HG02610 (cell line): ENCODE data around the gene HMCN2.

ENCODE experiments used
- ATAC-seq: cut with Tn5 transposase; IDR thresholded peaks from one replicate; pipeline ENCODE4 v1.9.1; 2021; ENCODE audit warnings: mild to moderate bottlenecking, moderate library complexity; ENCODE audit not compliant: unreplicated experiment

The HMCN2 gene

DNA sequence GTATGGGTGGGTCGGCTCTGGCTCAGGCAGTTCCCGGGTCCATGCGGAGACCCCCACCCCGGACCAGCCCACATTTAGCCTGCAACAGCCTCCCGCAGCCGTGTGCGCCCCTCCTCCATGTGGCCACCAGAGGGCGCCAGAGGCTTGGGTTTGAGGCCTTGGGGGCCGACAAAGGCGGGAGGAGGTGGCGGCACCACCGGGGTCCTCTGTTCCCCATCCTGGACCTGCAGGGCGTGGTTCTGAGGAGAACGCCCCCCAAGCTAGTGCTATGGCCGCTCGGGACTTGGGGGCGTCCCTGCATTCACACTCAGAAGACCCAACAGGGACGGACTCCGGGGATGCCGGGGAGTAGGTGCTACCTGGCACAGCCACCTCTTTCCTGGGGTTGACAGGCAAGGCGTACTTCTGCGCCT, 195.7 kb downstream of the HMCN2 start:
- ATAC-seq, result no peak

DNA sequence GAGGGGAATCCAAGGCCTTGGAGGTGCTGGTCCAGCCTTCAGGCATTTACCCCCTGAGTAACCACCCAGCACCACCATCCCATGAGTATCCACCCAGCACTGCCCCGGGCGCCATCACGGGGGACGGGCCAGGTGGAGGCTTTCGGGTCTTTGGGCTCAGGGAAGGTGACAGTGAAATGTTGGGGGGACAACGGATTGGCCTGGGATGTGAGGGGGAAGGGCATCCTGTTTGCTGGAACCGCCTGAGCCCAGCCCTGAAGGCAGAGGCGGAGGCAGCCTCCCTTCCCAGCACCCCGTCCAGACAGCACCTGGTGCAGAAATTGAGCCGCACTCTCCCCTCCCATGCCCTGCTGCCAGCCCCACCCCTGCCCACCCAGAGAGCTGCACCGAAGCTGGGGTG, 196.2 kb downstream of the HMCN2 start:
- no peak for ATAC-seq

GRCh38 chr9:130462685-130463540, 197.4 kb downstream of the HMCN2 start:
- no peak for ATAC-seq

- ATAC-seq, result no peak
These were observed 198.5 kb downstream of the HMCN2 start for GRCh38 chr9:130463763-130464745.

GRCh38 chr9:130465383-130466096, 200.0 kb downstream of the HMCN2 start:
- no peak for ATAC-seq

DNA sequence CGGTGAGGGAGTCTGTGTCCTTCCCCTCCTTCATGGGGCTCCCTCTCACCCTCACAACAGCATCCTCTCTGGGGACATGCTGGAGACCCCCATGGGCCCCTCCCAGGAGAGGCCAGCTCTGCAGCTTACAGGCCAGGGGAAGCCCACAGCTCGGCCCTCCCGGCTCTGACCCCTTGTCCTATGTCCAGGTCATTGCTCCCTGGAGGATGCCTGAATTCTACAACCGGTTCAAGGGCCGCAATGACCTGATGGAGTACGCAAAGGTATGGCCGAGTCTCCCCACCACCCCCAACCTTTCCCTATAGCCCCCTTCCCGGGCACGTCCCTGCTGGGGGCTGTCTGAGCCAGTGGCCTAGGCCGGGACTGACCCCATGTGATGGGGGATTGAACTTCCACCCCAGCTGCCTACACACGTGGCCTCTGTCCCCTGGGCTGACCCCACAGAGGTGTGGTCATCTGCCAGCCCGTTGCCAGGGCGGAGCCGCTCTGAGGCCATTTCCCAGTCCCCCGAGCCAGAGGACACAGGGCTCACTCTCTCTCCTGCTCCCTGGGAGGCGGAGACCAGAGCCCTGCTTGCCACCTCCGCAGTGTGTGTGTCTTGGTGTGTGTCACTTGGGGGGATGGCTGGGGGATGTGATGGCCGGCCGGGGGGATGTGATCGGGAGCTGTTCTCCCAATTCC, 201.1 kb downstream of the HMCN2 start:
- no peak for ATAC-seq

DNA sequence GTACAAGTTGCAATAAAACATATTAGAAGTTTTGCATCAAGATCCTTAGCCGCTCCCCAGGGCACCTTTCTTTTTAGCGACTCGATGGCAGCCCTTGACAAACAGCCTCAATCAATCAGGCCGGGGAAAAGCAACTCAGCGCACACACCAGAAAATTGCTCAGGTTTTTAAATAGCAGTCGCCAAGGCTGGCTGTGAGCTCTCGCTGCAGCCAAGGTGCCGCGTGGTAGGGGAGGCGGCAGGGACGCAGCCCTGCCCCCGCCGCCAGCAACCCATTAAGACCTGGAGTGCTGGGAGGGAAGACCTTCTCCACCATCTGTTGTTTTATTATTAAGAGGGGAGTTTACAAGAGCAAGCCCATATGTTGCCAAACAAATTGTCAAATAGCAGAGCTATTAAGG, 201.8 kb downstream of the HMCN2 start:
- no peak for ATAC-seq

DNA sequence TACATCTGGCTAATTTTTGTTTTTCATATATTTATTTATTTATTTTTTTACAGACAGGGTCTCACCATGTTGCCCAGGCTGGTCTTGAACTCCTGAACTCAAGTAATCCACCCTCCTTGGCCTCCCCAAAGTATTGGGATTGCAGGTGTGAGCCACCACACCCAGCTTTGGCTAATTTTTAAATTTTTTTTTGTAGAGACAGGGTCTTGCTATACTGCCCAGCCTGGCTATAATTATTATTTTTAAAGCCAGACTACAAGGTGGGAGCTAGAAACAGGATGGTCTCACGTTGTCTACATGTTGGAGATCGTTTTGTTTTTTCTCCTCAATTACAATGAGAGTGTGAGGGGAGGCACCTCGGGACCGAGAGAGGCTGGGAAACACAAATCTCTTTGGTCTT, 203.0 kb downstream of the HMCN2 start:
- ATAC-seq, result no peak

DNA sequence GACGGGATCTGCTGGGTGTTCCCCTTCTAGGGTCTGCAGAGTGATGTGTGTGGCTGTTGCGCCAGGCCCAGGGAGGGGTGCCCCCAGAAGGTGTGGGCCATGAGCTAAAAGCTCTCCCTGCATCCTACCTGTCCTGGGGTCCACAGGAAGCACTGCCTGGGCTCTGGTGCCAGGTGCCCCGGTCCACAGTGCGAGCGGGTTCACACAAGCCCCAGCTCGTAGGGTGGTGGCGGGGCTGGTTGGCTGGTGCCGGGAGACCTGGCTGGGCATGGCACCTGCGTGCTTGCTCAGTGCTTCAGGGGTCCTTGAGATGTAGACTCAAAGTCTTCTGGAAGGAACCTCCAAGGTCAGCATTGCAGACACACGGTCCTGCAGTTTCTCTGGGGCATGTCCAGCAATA, 204.7 kb downstream of the HMCN2 start:
- ATAC-seq, result no peak

GRCh38 chr9:130470950-130471349, 205.4 kb downstream of the HMCN2 start:
- ATAC-seq, result no peak

DNA sequence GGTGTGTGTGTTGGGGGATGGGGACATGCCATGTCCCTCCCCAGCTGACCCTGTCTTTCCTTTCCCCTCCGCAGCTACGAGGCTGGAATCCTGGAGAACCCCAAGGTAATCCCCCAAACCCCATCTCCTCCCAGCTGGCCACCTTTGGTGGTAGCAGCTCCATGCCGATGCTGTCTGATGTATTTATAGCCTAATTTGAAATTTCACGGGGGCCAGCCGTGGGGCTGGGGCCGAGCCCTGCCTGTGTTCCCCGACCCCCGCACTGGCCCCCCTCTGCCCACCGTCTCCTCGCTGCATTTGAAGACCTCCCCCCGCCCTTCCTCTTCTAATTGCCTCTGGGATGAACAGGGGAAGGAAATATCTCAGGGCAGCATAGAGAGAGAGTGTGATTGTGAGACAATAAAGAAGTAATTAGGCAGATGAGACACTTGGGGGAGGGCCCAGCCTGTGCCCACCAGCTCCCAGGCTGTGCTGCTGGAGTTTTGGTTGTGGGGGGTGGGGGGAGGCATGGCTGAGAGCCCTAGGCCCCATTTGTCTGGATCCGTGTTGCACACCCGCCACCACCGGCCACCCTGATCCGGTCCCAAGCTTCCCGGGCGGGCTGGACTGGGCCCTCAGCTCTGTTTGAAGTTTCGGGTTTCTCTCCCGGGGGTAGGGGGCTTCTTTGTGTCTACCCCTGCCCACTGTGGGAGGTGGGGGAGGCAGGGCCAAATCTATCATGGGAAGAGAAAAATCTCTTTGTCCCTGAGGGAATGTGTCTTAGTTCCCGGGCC, 206.0 kb downstream of the HMCN2 start:
- no peak for ATAC-seq

DNA sequence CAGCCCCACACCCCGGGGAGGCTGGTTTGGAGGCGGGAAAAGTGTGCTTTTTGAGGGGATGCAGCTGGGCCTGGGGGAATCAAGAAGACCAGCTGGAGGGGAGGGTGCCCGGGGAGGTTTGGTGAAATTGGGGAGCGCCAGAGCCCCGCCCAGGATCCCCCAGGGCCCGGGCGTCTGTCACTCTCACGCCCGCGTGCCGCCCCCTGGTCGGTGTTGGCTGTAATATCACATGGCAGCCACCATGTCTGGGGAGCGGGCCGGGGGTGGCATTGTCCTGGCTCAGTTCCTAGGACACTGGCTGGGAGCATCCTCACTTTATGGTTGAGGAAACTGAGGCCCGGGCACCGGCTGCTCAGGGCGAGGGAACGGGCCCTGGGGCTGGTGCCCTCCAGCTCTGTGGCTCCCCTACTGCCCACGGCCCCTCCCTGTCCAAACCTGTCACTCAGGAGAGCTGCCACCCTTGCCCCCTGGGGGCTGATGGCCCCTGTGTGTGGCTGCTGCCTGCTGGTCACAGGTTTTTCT, 206.7 kb downstream of the HMCN2 start:
- ATAC-seq, result no peak

GRCh38 chr9:130473009-130473408, 207.4 kb downstream of the HMCN2 start:
- no peak for ATAC-seq

- ATAC-seq, result no peak
These were observed 208.0 kb downstream of the HMCN2 start for GRCh38 chr9:130473566-130473965.

GRCh38 chr9:130474106-130474505, 208.5 kb downstream of the HMCN2 start:
- no peak for ATAC-seq

GRCh38 chr9:130476151-130476730, 210.7 kb downstream of the HMCN2 start:
- ATAC-seq, result no peak

- ATAC-seq, result no peak
These were observed 212.0 kb downstream of the HMCN2 start for GRCh38 chr9:130477564-130477963.

DNA sequence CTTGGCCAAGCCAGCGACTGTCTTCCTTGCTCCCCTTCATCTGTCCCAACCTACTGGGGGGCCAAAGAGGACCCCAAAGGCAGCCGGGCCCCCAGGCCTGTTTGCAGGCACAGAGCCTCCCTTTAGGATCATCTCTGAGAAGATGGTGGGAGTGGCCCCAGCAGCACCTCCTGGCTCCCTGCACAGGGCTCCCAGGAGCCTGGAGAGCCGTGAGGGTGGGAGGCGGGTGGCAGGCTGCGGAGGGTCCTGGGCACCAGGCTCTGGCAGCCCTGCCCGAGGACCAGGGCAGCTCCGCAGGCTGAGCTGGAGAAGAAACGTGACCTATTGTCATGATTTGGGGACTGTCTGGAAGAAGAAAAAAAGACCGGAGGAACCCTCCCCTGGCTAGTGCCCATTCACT, 212.6 kb downstream of the HMCN2 start:
- ATAC-seq, result no peak
